HG02763 (cell line): ENCODE measurements around the gene NQO1.
"Not testable (repeated sequence)": the region's sequence is repeated elsewhere in the genome, so short reads cannot be mapped to it uniquely, and the experiment has no call there.

Experiments used
- ATAC-seq: cut with Tn5 transposase; IDR thresholded peaks from one replicate; pipeline ENCODE4 v1.9.1; 2021; ENCODE audit warnings: mild to moderate bottlenecking, moderate library complexity; ENCODE audit not compliant: unreplicated experiment

Gene NQO1

DNA sequence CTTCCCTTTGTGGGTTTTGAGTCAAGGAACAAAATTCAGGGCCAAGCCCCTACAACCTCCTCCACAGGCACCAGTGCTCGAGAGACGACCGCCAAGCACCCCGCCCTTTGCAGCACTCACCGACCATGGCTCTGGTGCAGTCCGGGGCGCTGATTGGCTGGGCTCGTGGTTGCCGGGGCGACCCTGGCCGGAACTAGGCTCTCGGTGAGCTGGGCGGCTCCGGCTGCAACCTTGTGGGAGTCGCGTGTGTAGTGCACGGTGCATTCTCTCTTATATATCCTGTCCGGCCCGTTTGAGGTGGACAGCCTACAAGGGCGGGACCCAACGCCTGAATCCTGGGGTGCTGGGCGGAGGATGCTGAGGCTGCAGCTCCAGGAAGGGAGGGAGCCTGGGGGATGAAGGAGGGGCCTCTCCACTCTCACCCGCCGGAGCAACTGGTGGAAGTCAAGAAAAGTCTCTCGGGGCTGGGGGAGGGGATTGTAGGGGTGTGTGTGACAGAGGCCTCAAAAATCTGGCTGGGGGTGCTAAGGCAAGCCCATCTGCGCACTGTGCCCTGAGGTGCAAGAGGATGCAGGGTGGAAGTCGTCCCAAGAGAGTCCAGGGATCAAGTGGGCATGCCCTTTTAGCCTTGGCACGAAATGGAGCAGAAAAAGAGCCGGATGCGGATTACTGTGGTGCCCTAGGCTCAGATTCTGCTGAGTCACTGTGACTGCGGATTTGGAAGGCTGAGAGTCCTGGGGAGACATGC lies at the start of gene NQO1:
NQO1 (minus strand) TSS at position 248 of the 748 bp plus-strand sequence; CDS start at position 127, 121 bp downstream.
- ATAC-seq: peak; percentile 97

DNA sequence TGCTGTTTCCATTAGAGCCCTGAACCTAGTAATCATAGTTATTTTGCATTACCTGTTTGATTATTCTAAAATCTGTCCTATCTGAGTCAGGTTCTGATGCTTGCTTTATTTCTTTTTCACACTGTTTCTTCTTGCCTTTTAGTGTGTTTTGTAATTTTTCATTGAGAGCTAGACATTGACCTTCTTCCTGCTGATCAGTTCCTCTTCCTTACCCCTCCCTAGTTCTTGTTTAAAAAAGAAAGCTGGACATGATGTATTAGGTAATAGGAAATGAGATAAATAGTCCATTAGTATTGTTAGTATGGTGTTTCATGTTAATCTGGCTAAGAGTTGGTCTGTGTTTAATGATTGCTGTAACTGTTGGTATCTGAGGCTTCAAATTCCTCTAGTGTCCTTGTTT lies 49.2 kb upstream of the NQO1 start:
- ATAC-seq: no peak

DNA sequence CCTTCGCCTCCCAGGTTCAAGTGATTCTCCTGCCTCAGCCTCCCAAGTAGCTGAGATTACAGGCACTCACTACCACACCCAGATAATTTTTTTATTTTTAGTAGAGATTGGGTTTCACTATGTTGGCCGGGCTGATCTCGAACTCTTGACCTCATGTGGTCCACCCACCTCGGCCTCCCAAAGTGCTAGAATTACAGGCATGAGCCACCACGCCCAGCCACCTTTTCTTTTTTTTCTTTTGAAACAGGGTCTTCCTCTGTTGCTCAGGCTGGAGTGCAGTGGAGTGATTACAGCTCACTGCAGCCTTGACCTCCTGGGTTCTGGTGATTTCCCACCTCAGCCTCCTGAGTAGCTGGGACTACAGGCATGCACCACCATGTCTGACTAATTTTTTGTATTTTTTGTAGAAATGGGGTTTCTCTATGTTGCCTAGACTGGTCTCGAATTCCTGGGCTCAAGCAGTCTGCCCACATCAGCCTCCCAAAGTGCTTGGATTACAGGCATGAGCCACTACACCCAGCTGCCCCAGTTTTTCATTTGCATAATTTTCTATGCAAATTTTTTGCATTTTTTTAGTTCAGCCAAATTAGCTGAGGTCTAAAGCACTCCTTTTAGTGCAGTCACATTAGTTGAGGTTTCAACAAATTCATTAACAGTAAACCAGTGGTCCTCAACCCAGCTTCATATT lies 47.0 kb upstream of the NQO1 start:
- ATAC-seq: no peak

DNA sequence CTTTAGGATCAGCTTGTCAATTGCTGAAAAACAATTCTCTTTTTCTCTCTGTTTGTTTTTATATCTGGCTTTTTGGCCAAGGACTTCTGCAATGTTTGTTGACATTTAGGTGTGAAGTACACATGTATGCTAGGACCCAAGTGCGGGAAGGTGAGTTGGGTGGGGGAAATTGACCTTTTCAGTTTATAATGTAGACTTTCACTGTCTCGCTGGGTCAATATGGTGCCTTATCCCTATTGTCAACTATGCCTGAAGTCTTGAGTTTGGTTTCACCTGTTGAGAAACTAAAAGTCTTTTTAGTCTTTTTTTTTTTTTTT lies 45.2 kb upstream of the NQO1 start:
- ATAC-seq: no peak

DNA sequence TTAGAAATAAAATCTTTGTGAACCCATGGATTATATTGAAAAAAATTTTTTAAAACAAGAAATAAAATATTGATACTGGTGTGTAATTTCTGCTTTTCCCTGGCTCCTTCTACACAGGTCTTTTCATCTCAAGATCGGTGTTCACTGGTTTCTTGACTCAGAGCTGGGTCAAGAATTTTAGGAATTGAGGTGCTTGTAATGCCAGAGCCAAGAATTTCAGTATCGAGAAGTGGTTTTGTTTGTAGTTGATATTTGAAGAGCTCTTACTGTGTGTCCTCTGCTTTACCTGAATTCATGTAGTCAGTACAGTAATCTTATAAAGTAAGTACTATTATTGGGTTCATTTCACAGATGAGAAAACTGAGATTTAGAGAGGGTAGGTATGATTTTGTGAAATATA lies 43.0 kb upstream of the NQO1 start:
- ATAC-seq: no peak

DNA sequence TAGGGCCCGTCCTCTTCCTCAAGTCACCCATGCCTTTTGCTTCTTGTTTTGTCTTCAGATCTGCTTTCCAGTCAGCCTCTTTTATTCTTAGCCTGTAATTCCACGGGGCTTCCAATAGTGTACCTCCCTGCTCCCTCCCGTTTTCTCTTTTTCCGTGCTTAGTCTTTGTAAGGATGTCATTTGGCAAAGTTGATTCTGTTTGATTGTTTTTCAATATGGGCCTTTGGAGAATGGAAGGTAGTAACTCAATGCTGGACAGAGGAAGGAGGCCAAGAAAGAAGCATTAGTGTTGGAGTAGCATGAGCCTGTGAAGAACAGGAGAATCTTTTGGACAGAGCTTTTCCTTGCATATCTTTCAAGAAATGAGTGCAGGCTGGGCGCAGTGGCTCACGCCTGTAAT lies 42.3 kb upstream of the NQO1 start:
- no peak for ATAC-seq

DNA sequence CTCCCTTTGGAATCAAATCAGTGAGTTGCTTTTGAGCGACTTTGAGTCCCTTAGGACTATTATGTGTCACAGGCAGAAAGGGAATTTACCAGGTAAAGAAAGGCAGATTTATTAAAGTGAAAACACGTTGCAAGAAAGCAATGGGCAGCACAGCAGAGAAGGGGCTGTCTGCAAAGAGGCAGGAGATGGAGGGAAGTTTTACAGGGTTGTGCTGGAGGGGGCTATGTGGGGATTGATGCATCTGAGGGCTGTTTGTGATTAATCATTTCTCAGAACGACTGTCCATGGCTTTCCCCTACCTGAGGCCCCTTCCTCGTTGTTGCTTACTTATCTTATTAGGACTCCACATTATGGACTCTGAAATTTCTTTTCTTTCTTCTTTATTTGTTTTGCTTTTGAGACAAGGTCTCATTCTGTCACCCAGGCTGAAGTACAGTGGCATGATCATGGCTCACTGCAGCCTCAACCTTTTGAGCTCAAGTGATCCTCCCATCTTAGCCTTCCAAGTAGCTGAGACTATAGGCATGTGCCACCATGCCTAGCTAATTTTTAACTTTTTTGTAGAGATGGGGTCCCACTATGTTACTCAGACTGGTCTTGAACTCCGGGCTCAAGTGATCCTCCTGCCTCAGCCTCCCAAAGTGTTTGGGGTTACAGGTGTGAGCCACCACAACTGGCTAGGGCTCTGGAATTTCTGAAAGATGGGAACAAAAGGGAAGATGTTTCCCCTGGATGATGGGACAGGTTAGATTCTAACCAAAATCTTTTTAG lies 41.3 kb upstream of the NQO1 start:
- ATAC-seq: no peak

DNA sequence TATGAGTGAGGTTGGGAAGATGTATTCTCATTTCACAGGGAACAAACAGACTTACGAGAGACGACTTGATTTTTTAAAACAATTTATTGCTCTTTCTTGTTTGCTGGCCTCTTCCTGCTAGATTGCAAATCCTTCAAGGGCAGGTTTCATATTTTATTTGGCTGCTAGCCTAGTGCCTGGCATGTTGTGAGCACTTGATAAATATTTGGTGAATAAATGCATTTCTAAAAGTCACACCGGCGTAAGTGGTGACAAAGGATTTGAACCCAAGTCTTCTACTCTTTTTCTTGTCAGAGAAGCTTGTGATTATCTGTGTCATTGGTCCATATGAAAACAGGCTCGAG lies 37.2 kb upstream of the NQO1 start:
- ATAC-seq: no peak

DNA sequence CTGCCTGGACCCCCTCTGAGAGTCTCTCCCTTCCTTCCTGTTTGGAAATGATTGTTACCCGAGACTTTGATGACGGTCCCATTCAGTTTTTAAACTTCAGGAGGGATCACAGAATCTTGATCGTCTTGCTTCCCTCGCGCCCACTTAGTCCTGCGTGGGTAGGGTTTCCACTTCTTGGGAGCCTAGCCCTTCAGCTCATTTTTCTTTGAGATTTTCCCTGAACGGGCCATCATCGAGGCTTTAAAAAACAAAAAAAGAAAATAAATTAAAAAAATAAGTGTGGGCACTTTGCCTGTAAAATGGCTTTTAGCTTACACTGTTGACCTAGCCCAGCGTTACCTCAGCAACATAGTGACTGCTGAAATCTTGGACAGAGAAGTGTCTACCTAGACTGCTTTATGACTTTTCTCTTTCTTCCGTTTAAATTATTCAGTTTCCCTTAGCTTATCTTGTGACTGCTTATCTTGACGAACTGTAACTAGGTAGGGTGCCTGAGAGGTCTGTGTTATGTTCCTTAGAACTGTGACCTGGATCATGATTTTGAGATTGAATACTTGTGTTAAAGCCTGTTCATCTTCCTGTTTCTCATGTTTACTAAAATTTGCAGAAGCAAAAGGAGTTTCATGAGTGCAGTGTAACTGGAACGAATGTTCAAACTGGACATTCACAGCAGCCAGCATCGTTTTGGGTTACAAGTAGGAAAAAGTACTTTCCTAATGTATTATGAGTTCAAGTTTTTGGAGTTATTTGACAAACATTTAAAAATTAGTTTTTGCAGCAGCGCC lies 36.6 kb upstream of the NQO1 start:
- no peak for ATAC-seq

DNA sequence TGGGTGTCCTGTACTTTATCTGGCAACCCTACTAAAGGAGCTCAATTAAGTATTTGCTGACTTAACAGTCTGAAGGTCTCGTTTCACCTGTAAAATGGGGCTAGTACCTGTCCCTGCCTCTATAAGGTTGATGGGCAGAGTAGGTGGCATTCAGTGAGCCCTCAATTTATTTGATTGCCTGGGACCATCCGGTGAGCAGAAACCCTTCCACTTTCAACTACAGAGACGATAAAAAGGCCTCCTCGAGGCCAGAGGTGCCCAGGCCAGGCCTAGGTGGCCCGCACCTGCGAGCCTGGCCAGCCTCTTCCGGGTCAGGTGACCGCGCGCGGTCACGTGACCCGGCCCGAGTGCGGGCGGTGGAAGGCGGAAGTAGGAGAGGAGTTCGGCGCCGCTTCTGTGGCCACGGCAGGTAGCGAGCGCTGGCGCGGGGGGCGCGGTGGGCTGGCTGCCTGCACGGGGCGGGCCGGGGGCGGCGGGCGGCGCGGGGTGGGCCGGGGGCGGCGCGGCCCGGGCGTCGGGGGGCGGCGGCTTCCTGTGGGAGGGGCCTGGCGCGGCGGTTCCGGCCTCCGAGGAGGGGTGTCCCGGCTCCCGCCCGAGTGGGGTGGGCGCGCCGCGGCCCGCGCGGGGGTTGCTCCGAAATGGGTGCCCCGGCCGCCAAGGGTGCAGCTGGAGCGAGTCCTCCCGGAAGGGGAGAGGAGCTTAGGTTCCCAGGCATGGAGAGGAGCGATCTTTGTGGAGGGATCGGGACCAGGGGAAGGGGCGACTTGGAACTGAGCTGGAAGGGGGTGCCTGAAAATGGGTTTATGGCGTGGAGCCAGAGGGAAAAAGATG lies 35.8 kb upstream of the NQO1 start, which contains the start of gene WWP2:
WWP2 (plus strand) TSS at position 350 of the 831 bp plus-strand sequence. CDS start 24,679 bp downstream, outside the sequence.
- peak; percentile 83 for ATAC-seq

DNA sequence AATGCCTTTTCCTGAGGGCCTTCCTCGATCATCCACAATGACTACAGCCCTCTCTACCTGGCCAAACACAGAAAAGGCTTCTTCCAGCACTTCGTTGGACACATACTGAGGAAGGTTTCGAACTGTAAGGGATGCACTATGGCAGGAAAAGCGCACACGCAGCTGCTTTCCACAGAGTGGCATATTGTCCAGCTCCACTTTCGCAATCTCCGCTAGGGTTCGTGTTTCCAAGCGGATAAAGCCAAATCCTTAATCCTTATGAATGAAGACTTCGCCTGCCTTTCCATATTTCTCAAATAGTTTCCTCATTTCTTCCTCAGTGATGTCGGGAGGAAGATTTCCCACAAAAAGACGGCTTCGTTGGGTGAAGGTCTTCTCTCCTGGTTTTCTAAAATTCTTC lies 31.0 kb upstream of the NQO1 start:
- ATAC-seq: not testable (repeated sequence)

DNA sequence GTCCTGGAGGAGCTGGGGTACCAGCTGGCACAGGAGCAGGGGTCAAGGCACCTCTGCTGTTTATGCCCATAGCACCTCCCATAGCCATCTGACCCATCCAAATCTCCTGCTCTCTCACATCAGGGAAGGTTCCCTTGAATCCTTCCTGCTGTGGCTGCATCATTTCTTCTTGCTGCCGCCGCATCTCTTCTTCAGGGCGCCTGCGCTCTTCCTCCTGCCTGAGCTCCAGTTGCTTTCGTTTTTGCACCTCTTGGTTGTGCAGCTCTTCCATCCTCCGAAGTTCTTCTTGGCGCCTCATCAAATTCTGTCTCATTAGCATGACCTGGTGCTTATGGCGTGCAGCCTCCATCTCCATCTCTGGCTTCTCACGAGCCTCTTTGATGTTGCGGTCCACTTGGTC lies 30.3 kb upstream of the NQO1 start:
- no peak for ATAC-seq

DNA sequence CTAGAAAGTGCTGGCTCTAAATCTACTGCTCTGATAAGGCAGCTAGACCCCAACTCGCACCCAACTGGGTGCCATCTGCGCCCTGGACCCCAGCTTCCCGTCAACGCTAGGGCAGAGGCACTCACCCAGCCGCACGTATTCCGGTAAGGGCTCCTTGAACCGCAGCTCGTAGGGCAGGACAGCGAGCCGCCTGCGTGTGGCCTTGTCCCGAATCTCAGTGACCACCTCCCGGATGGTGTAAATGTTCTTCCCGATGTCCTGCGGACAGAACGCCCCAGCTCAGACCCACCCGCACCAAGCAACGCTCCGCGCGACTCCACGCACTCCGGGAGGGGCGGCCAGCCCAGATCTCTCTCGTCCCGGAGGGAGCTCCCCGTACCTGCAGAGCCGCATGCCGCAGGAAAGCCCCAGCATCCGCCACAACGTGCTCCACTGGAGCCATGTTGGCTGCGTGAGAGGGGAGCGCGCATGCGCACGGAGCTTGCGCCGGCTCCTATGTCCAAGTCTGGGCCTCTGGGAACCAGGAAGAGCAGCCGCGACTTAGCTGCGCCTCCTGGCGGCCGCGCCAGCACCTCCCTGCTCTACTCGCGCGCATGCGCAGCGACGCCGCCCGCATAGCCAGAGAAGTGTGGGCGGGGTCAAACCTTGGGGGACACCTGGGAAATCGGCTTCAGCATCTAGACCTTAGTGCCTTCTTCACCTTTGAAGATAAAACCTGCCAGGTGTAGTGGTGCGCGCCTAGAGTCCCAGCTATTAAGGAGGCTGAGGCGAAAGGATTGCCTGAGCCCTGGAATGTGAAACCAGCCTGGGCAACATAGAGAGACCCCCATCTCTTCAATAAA lies 28.3 kb upstream of the NQO1 start, which contains the start of gene NOB1:
NOB1 (minus strand) TSS at position 458 of the 842 bp plus-strand sequence; CDS start at position 442, 16 bp downstream.
- peak; percentile 99 for ATAC-seq

DNA sequence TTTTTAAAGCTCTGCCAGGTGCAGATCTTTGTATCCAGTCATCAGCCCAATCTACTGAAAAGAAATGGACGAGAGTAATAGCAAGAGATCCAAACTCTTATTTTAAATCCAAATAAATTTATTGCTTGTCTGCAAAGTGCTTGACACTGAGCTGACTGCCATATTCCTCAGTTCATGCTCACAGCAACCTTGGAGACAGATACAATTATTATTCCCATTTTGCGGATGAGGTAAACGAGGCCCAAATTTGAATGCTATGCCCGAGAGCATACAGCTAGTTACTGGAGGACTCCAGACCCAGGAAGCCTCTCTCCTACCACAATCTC lies 27.7 kb upstream of the NQO1 start:
- ATAC-seq: no peak

DNA sequence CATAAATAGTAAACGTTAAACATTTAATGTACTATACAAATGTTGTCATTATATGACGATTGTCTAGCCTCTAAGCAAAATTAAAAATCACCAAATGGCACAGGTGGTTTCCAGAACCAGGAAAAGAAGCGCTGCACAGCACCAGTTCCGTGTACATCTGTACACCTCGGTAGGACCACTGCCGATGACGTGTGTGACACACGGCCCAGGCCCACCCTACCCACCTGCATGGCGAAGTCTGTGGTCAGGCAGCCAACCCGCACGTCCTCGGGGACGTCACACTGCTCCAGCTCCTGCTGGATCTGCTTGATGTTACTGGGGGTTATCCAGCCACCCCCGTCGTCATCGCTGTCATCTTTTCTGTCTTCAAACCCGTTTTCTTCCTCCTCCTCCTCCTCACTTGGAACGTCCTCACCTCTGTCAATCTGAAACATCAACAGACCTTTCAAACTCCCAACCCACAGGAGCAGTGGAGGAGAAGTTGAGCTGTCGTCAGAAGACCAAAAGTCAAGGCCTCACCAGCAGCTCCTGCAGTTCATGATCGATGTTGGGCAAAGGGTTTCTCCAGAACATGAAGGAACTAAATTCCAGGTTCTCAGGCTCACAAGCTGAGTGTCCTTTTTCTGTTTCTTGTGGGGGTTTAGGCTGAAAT lies 22.5 kb upstream of the NQO1 start:
- no peak for ATAC-seq

DNA sequence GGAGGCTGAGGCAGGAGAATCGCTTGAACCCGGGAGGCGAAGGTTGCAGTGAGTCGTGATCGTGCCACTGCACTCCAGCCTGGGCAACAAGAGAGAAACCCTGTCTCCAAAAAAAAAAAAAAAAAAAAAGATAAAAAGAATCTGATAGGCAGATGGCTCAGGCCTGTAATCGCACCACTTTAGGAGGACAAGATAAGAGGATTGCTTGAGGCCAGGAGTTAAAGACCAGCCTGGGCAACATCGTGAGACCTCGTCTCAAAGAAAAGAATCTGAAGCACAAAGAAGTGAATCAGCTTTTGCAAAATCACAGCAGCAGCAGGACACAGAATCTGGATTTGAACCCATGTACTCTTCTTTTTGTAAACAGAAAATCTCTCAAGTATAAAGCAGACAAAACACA lies 20.8 kb upstream of the NQO1 start:
- ATAC-seq: no peak

DNA sequence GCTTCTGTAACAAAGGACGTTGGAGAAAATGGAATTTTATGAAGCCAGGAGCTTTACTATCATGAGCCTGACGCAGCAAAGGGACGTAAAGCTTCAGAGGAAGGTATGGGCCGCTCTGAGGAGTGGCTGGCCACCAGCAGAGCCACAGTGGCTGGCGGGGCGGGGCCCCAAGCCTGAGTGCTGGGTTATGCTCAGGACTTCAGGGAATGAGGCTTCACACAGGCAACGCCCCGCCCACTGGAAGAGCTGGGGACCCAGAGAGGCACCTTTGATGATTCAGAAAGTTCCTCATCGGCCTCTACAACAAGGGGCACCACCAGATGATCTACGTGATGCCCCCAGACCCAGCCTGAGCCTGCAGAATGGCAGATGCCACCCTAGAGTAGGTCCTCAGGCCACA lies 19.6 kb upstream of the NQO1 start:
- ATAC-seq: no peak

DNA sequence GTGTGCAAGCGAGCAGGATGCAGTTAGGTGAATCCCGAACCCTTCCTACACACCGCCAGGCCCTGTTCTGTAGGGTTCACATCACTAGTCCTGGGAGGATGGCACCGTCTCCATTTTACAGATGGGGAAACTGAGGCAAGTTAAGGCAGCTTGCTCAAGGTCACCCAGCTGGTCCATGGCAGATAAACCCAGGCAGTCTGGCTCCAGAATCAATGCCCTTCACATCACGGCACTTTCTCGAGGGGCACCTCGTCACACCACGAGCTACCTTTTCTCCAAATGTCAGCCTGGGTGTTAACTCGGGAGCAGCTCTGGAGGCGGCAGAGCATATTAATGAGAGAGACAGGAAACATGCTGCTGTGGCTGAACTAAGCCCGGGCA lies 18.9 kb upstream of the NQO1 start:
- ATAC-seq: no peak
